Measurements from ENCODE around the gene NBPF26.
"Not testable (repeated sequence)": the region's sequence is repeated elsewhere in the genome, so short reads cannot be mapped to it uniquely, and the experiment has no call there.

The NBPF26 gene

DNA sequence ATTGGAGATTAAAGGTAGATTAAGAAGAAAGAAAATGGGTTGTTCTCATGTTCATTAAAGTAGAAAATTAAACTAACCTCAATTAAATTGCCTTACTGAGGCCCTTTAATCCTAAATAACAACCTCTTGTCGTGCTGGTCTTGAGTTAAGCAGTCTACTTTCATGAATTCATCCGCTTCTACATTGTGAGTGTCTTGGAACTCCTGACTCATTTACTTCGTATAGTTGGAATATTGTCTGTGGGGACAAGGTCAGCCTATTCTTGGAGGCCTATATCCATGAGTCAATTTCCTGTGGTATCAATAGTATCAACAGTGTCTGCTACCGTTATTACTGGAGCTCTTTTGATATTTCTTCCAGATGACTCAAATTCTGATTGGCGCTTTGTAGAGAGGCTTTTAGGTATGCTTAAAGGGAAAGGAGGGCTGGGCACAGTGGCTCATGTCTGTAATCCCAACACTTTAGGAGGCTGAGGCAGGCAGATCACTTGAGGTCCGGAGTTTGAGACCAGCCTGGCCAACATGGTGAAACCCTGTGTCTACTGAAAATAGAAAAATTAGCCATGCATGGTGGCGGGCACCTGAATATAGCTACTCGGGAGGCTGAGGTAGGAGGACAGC is 136.0 kb downstream of the NBPF26 start:
- DNase-seq = peak; percentile 60

DNA sequence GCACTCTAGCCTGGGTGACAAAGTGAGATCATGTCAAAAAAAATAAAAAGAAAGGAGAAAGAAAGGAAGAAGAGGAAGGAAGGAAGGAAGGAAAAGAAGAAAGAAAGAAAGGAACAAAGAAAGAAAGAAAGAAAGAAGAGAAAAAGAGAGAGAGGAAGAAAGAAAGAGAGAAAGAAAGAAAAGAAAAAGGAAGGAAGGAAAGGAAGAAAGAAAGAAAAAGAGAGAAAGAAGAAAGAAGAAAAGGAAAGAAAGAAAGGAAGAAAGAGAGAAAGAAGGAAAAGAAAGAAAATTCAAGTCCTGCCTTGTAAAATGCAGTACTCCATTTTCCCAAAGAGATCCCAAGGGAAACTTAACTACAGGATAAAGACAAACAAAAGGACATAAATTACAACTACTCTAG is 154.5 kb downstream of the NBPF26 start:
- not testable (repeated sequence) for DNase-seq

DNA sequence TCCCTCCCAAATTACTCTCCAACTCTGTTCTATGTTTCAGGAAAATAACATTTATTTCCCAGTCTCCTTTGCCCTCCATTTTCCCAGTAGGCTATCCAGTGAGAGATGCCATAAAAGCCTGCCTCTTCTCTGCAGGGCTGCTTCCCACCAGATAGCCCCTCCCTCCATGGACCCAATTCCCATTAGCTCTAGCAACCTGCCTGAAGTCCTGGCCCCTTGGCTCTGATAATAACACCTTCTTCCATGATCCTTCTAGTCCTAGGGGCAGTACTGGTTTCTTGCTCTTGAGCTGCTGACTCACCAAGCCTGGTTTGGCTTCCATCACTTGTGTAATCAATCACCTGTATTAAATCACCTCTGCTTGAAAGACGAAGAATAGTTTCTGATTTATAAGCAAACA is 156.3 kb downstream of the NBPF26 start:
- not testable (repeated sequence) for DNase-seq

DNA sequence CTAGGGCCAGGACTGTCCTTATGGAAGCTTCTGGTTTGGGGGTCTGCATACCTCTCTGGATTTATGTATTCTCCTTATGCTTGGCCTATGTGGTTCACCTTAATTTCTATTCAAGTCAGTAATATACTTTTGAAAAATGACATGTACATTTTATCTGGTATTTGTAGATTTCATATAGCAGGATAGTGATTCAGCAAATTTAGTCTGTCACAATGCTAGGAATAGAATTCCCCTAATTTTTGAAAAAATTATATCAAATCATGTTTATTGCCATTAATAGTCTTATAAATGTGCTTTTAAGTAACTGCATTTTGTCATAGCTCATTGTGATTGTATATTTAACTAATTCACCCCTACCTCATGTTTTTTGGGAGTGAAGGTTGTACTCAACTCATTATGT is 158.2 kb downstream of the NBPF26 start:
- DNase-seq = not testable (repeated sequence)
